ENCODE measurements around the gene RPP38. TPM values are rescaled to one million over a fixed set of nuclear protein-coding genes. Genes with fewer than 3 reads are reported as not detected.

The RPP38 gene
- total RNA-seq, 2 experiments from 2014 or later = 15.1 to 21.6 TPM

- no peak for DNase-seq (ENCODE audit: low spot score)
- intact Hi-C loops (cut with micrococcal nuclease; ENCODE audit: unreplicated experiment) = no loop called here
- ChIA-PET POLR2A (interaction anchor here (0.7 kb wide), 2 partner anchors 12 to 712 kb away, joined by 3 to 4 read pairs; no protein-coding TSS in a partner anchor), CTCF (ENCODE audit: unreplicated experiment) (no interaction called here)
- no peak overlapping the region for H3K27ac ChIP-seq (ENCODE audit: low read depth, low read length, poor library complexity, severe bottlenecking)
- no peak overlapping the region for H2AFZ ChIP-seq (ENCODE audit: low read length)
- H3K4me3 ChIP-seq (ENCODE audit: low read depth, low read length, poor library complexity, severe bottlenecking) = no peak overlapping the region
- BruUV-seq (replicated peaks) = no TSS peak
- H3K9me2 ChIP-seq (ENCODE audit: insufficient read depth, low read length) = no peaks in the 10 kb centered on the region
- H3K4me1 ChIP-seq (ENCODE audit: insufficient read depth, low read length, poor library complexity, severe bottlenecking) = no peaks in the 10 kb centered on the region
- H3K36me3 ChIP-seq (ENCODE audit: insufficient read depth, low read length) = no peaks in the 10 kb centered on the region
- no peaks in the 10 kb centered on the region for H3K79me2 ChIP-seq (ENCODE audit: insufficient read depth, low read depth, low read length)
- TF ChIP-seq EZH2phosphoT487 (IDR thresholded peaks at IDR 0.05; ENCODE audit: borderline replicate concordance, low read depth, low read length) (no peak), CTCF (conservative IDR thresholded peaks at IDR 0.05; ENCODE audit: low read length) (no peak)
- no peak overlapping the region for H3K4me2 ChIP-seq (ENCODE audit: low read length)
- H4K20me1 ChIP-seq (ENCODE audit: insufficient read depth, low read length) = no peaks in the 10 kb centered on the region
- no peaks in the 10 kb centered on the region for H3K9me3 ChIP-seq (ENCODE audit: low read length)
Measured at GRCh38 chr10:15137036-15137359, 39.8 kb downstream of the RPP38 start.

GRCh38 chr10:15137636-15138035, 40.5 kb downstream of the RPP38 start:
- BruUV-seq (replicated peaks) = no TSS peak
- Histone ChIP-seq H3K27ac (ENCODE audit: low read depth, low read length, poor library complexity, severe bottlenecking) (no peak overlapping the region), H3K9me2 (ENCODE audit: insufficient read depth, low read length) (no peaks in the 10 kb centered on the region), H3K4me1 (ENCODE audit: insufficient read depth, low read length, poor library complexity, severe bottlenecking) (no peaks in the 10 kb centered on the region), H2AFZ (ENCODE audit: low read length) (no peak overlapping the region), H3K36me3 (ENCODE audit: insufficient read depth, low read length) (no peaks in the 10 kb centered on the region), H3K9me3 (ENCODE audit: low read length) (no peaks in the 10 kb centered on the region), H4K20me1 (ENCODE audit: insufficient read depth, low read length) (no peaks in the 10 kb centered on the region), H3K4me2 (ENCODE audit: low read length) (no peak overlapping the region), H3K79me2 (ENCODE audit: insufficient read depth, low read depth, low read length) (no peaks in the 10 kb centered on the region), H3K4me3 (ENCODE audit: low read depth, low read length, poor library complexity, severe bottlenecking) (no peak overlapping the region)
- ChIA-PET CTCF (ENCODE audit: unreplicated experiment) (interaction anchor here (0.6 kb wide), 1 partner anchor 865 kb away, joined by 4 read pairs; no protein-coding TSS in a partner anchor), POLR2A (interaction anchor here (0.7 kb wide), 2 partner anchors 13 to 1386 kb away, joined by 3 to 5 read pairs; no protein-coding TSS in a partner anchor)
- TF ChIP-seq EZH2phosphoT487 (IDR thresholded peaks at IDR 0.05; ENCODE audit: borderline replicate concordance, low read depth, low read length) (no peak), CTCF (conservative IDR thresholded peaks at IDR 0.05; ENCODE audit: low read length) (no peak)
- intact Hi-C loops (cut with micrococcal nuclease; ENCODE audit: unreplicated experiment) = no loop called here
- no peak for DNase-seq (ENCODE audit: low spot score)

GRCh38 chr10:15140698-15141097, 43.5 kb downstream of the RPP38 start:
- DNase-seq (ENCODE audit: low spot score) = no peak
- BruUV-seq (replicated peaks) = no TSS peak
- Histone ChIP-seq H3K4me1 (ENCODE audit: insufficient read depth, low read length, poor library complexity, severe bottlenecking) (no peaks in the 10 kb centered on the region), H4K20me1 (ENCODE audit: insufficient read depth, low read length) (no peaks in the 10 kb centered on the region), H3K4me2 (ENCODE audit: low read length) (no peak overlapping the region), H3K36me3 (ENCODE audit: insufficient read depth, low read length) (no peaks in the 10 kb centered on the region), H3K27ac (ENCODE audit: low read depth, low read length, poor library complexity, severe bottlenecking) (no peak overlapping the region), H3K9me3 (ENCODE audit: low read length) (no peaks in the 10 kb centered on the region), H3K4me3 (ENCODE audit: low read depth, low read length, poor library complexity, severe bottlenecking) (no peak overlapping the region), H2AFZ (ENCODE audit: low read length) (no peak overlapping the region), H3K79me2 (ENCODE audit: insufficient read depth, low read depth, low read length) (no peaks in the 10 kb centered on the region), H3K9me2 (ENCODE audit: insufficient read depth, low read length) (no peaks in the 10 kb centered on the region)
- intact Hi-C loops (cut with micrococcal nuclease; ENCODE audit: unreplicated experiment) = no loop called here
- no peak for TF ChIP-seq EZH2phosphoT487 (IDR thresholded peaks at IDR 0.05; ENCODE audit: borderline replicate concordance, low read depth, low read length)
- TF ChIP-seq CTCF (conservative IDR thresholded peaks at IDR 0.05; ENCODE audit: low read length) = no peak
- ChIA-PET POLR2A (no interaction called here), CTCF (ENCODE audit: unreplicated experiment) (no interaction called here)

Measured in OCI-LY7 (cell line).